Kidney epithelial cell (primary cell): ENCODE measurements around the gene ADAMTSL1. TPM values are rescaled to one million over a fixed set of nuclear protein-coding genes. Genes with fewer than 3 reads are reported as not detected.

Experiments
- DNase-seq: peaks from one replicate; pipeline ENCODE4 v3.0.0-alpha.2; 2010; ENCODE audit warnings: low read depth
- H3K27me3 ChIP-seq: 2 replicates; pipeline ENCODE4 v1.6.0; 2011; ENCODE audit warnings: low read length; ENCODE audit not compliant: control insufficient read depth, insufficient read depth
- H3K36me3 ChIP-seq: 2 replicates; pipeline ENCODE4 v1.5.1; 2011; ENCODE audit warnings: low read length; ENCODE audit not compliant: control insufficient read depth, insufficient read depth
- H3K4me3 ChIP-seq: 2 replicates; pipeline ENCODE4 v1.5.1; 2011; ENCODE audit warnings: low read depth, mild to moderate bottlenecking, control low read depth, low read length
- CTCF ChIP-seq: IDR thresholded peaks from 2 replicates; pipeline ENCODE4 v1.5.1; 2011; ENCODE audit warnings: mild to moderate bottlenecking, moderate library complexity, low read length, control low read depth, inconsistent platforms; ENCODE audit not compliant: insufficient read depth, poor library complexity, severe bottlenecking
- total RNA-seq: library from RNA; depleted of rRNA; stranded (reverse); fragments of >200 nt; gene quantifications from 2 replicates; pipeline ENCODE4 v1.2.3, GENCODE V29; 2015

Gene ADAMTSL1
- total RNA-seq, 1 donor from 2014 or later, result 0.08 TPM

GRCh38 chr9:18569941-18570630, 96.1 kb downstream of the ADAMTSL1 start:
- H3K4me3 ChIP-seq, result no peak overlapping the region
- no peak for TF ChIP-seq CTCF
- no peak for DNase-seq
- H3K27me3 ChIP-seq, result no peaks in the 10 kb centered on the region
- no peaks in the 10 kb centered on the region for H3K36me3 ChIP-seq

- Histone ChIP-seq H3K36me3 (no peaks in the 10 kb centered on the region), H3K27me3 (no peaks in the 10 kb centered on the region), H3K4me3 (no peak overlapping the region)
- no peak for TF ChIP-seq CTCF
- no peak for DNase-seq
Observed at GRCh38 chr9:18573021-18573556, 99.1 kb downstream of the ADAMTSL1 start.

GRCh38 chr9:18575686-18576085, 101.7 kb downstream of the ADAMTSL1 start:
- Histone ChIP-seq H3K4me3 (no peak overlapping the region), H3K36me3 (no peaks in the 10 kb centered on the region), H3K27me3 (no peaks in the 10 kb centered on the region)
- DNase-seq, result no peak
- TF ChIP-seq CTCF, result no peak

- DNase-seq, result no peak
- no peak overlapping the region for H3K4me3 ChIP-seq
- no peaks in the 10 kb centered on the region for H3K36me3 ChIP-seq
- no peaks in the 10 kb centered on the region for H3K27me3 ChIP-seq
- no peak for TF ChIP-seq CTCF
Observed at GRCh38 chr9:18579536-18579935, 105.6 kb downstream of the ADAMTSL1 start.

- no peak for TF ChIP-seq CTCF
- Histone ChIP-seq H3K36me3 (no peaks in the 10 kb centered on the region), H3K4me3 (no peak overlapping the region), H3K27me3 (no peaks in the 10 kb centered on the region)
- no peak for DNase-seq
Observed at GRCh38 chr9:18580151-18580550, 106.2 kb downstream of the ADAMTSL1 start.

- no peak for DNase-seq
- Histone ChIP-seq H3K4me3 (no peak overlapping the region), H3K36me3 (no peaks in the 10 kb centered on the region), H3K27me3 (no peaks in the 10 kb centered on the region)
- TF ChIP-seq CTCF, result no peak
Observed at GRCh38 chr9:18585996-18586395, 112.0 kb downstream of the ADAMTSL1 start.
